ENCODE measurements around the gene SEC22C.
A peak's percentile ranks its signal among the peaks of the same experiment; 100 is the strongest.

SEC22C gene

GRCh38 chr3:42581709-42582473 lies at the start of gene SEC22C:
SEC22C (minus strand) TSS chr3:42581967; CDS start chr3:42569046, 12,921 bp downstream.
- peaks cover 8% of the 10 kb centered on the region for H3K4me1 ChIP-seq (ENCODE audit: control insufficient read depth, insufficient read depth, low read length)
- peak within 1 kb of the TSS; percentile 58 for H3K9ac ChIP-seq (ENCODE audit: low read length)
- H3K36me3 ChIP-seq (ENCODE audit: control insufficient read depth, insufficient read depth, low read length) = no peaks in the 10 kb centered on the region
- no peaks in the 10 kb centered on the region for H3K27me3 ChIP-seq (ENCODE audit: control insufficient read depth, insufficient read depth, low read length)
- peak within 1 kb of the TSS; percentile 83 for H3K4me3 ChIP-seq (ENCODE audit: low read length)
- H3K27ac ChIP-seq (ENCODE audit: low read depth, low read length) = peak within 1 kb of the TSS; percentile 83

GRCh38 chr3:42613462-42613861 lies 31.7 kb upstream of the SEC22C start:
- H3K27ac ChIP-seq (ENCODE audit: low read depth, low read length) = no peak overlapping the region
- H3K4me1 ChIP-seq (ENCODE audit: control insufficient read depth, insufficient read depth, low read length) = peaks cover 2% of the 10 kb centered on the region

GRCh38 chr3:42612928-42613327 lies 31.2 kb upstream of the SEC22C start:
- H3K27ac ChIP-seq (ENCODE audit: low read depth, low read length) = no peak overlapping the region
- peaks cover 5% of the 10 kb centered on the region for H3K4me1 ChIP-seq (ENCODE audit: control insufficient read depth, insufficient read depth, low read length)
- peaks cover 4% of the 10 kb centered on the region for H3K36me3 ChIP-seq (ENCODE audit: control insufficient read depth, insufficient read depth, low read length)
- H3K9ac ChIP-seq (ENCODE audit: low read length) = no peak overlapping the region
- H3K4me3 ChIP-seq (ENCODE audit: low read length) = no peak overlapping the region
- H3K27me3 ChIP-seq (ENCODE audit: control insufficient read depth, insufficient read depth, low read length) = no peaks in the 10 kb centered on the region

More at GRCh38 chr3:42613462-42613861, 31.7 kb upstream of the SEC22C start:
- Histone ChIP-seq H3K27me3 (ENCODE audit: control insufficient read depth, insufficient read depth, low read length) (no peaks in the 10 kb centered on the region), H3K36me3 (ENCODE audit: control insufficient read depth, insufficient read depth, low read length) (peaks cover 4% of the 10 kb centered on the region), H3K9ac (ENCODE audit: low read length) (no peak overlapping the region), H3K4me3 (ENCODE audit: low read length) (no peak overlapping the region)

- H3K9ac ChIP-seq (ENCODE audit: low read length) = no peak overlapping the region
- peaks cover 5% of the 10 kb centered on the region for H3K4me1 ChIP-seq (ENCODE audit: control insufficient read depth, insufficient read depth, low read length)
- no peaks in the 10 kb centered on the region for H3K27me3 ChIP-seq (ENCODE audit: control insufficient read depth, insufficient read depth, low read length)
- H3K27ac ChIP-seq (ENCODE audit: low read depth, low read length) = no peak overlapping the region
- no peak overlapping the region for H3K4me3 ChIP-seq (ENCODE audit: low read length)
- peaks cover 4% of the 10 kb centered on the region for H3K36me3 ChIP-seq (ENCODE audit: control insufficient read depth, insufficient read depth, low read length)
Measured at GRCh38 chr3:42612217-42612616, 30.4 kb upstream of the SEC22C start.

- H3K4me3 ChIP-seq (ENCODE audit: low read length) = no peak overlapping the region
- H3K27ac ChIP-seq (ENCODE audit: low read depth, low read length) = no peak overlapping the region
- no peak overlapping the region for H3K9ac ChIP-seq (ENCODE audit: low read length)
- H3K4me1 ChIP-seq (ENCODE audit: control insufficient read depth, insufficient read depth, low read length) = peaks cover 5% of the 10 kb centered on the region
- H3K27me3 ChIP-seq (ENCODE audit: control insufficient read depth, insufficient read depth, low read length) = no peaks in the 10 kb centered on the region
- peaks cover 4% of the 10 kb centered on the region for H3K36me3 ChIP-seq (ENCODE audit: control insufficient read depth, insufficient read depth, low read length)
Measured at GRCh38 chr3:42610976-42611375, 29.2 kb upstream of the SEC22C start.

- Histone ChIP-seq H3K27ac (ENCODE audit: low read depth, low read length) (no peak overlapping the region), H3K27me3 (ENCODE audit: control insufficient read depth, insufficient read depth, low read length) (no peaks in the 10 kb centered on the region), H3K4me1 (ENCODE audit: control insufficient read depth, insufficient read depth, low read length) (peaks cover 5% of the 10 kb centered on the region), H3K36me3 (ENCODE audit: control insufficient read depth, insufficient read depth, low read length) (peaks cover 4% of the 10 kb centered on the region), H3K4me3 (ENCODE audit: low read length) (no peak overlapping the region), H3K9ac (ENCODE audit: low read length) (no peak overlapping the region)
Measured at GRCh38 chr3:42608581-42608980, 26.8 kb upstream of the SEC22C start.

GRCh38 chr3:42605546-42606173 lies 23.9 kb upstream of the SEC22C start:
- H3K27me3 ChIP-seq (ENCODE audit: control insufficient read depth, insufficient read depth, low read length) = no peaks in the 10 kb centered on the region
- no peak overlapping the region for H3K4me3 ChIP-seq (ENCODE audit: low read length)
- peaks cover 18% of the 10 kb centered on the region for H3K4me1 ChIP-seq (ENCODE audit: control insufficient read depth, insufficient read depth, low read length)
- no peak overlapping the region for H3K27ac ChIP-seq (ENCODE audit: low read depth, low read length)
- H3K36me3 ChIP-seq (ENCODE audit: control insufficient read depth, insufficient read depth, low read length) = peaks cover 2% of the 10 kb centered on the region
- H3K9ac ChIP-seq (ENCODE audit: low read length) = no peak overlapping the region

GRCh38 chr3:42602961-42603360 lies 21.2 kb upstream of the SEC22C start:
- H3K27me3 ChIP-seq (ENCODE audit: control insufficient read depth, insufficient read depth, low read length) = no peaks in the 10 kb centered on the region
- H3K36me3 ChIP-seq (ENCODE audit: control insufficient read depth, insufficient read depth, low read length) = no peaks in the 10 kb centered on the region
- peaks cover 15% of the 10 kb centered on the region for H3K4me1 ChIP-seq (ENCODE audit: control insufficient read depth, insufficient read depth, low read length)
- no peak overlapping the region for H3K9ac ChIP-seq (ENCODE audit: low read length)
- H3K27ac ChIP-seq (ENCODE audit: low read depth, low read length) = no peak overlapping the region
- H3K4me3 ChIP-seq (ENCODE audit: low read length) = no peak overlapping the region

GRCh38 chr3:42601896-42602581 lies 20.3 kb upstream of the SEC22C start:
- no peaks in the 10 kb centered on the region for H3K36me3 ChIP-seq (ENCODE audit: control insufficient read depth, insufficient read depth, low read length)
- no peaks in the 10 kb centered on the region for H3K27me3 ChIP-seq (ENCODE audit: control insufficient read depth, insufficient read depth, low read length)
- peak overlapping the region; percentile 90 for H3K4me3 ChIP-seq (ENCODE audit: low read length)
- H3K9ac ChIP-seq (ENCODE audit: low read length) = no peak overlapping the region
- no peak overlapping the region for H3K27ac ChIP-seq (ENCODE audit: low read depth, low read length)
- H3K4me1 ChIP-seq (ENCODE audit: control insufficient read depth, insufficient read depth, low read length) = peaks cover 15% of the 10 kb centered on the region

GRCh38 chr3:42600958-42601675 lies 19.4 kb upstream of the SEC22C start:
- H3K9ac ChIP-seq (ENCODE audit: low read length) = peak overlapping the region; percentile 29
- no peaks in the 10 kb centered on the region for H3K36me3 ChIP-seq (ENCODE audit: control insufficient read depth, insufficient read depth, low read length)
- H3K4me3 ChIP-seq (ENCODE audit: low read length) = peak overlapping the region; percentile 90
- H3K27ac ChIP-seq (ENCODE audit: low read depth, low read length) = peak overlapping the region; percentile 92
- no peaks in the 10 kb centered on the region for H3K27me3 ChIP-seq (ENCODE audit: control insufficient read depth, insufficient read depth, low read length)
- peaks cover 15% of the 10 kb centered on the region for H3K4me1 ChIP-seq (ENCODE audit: control insufficient read depth, insufficient read depth, low read length)

GRCh38 chr3:42600111-42600957 lies 18.6 kb upstream of the SEC22C start, which contains the start of gene NKTR:
NKTR (plus strand) TSS chr3:42600686; CDS start chr3:42601007, 321 bp downstream.
- peak within 1 kb of the TSS; percentile 99 for H3K9ac ChIP-seq (ENCODE audit: low read length)
- peak within 1 kb of the TSS; percentile 90 for H3K4me3 ChIP-seq (ENCODE audit: low read length)
- H3K27ac ChIP-seq (ENCODE audit: low read depth, low read length) = peak within 1 kb of the TSS; percentile 92
- peaks cover 15% of the 10 kb centered on the region for H3K4me1 ChIP-seq (ENCODE audit: control insufficient read depth, insufficient read depth, low read length)
- no peaks in the 10 kb centered on the region for H3K36me3 ChIP-seq (ENCODE audit: control insufficient read depth, insufficient read depth, low read length)
- H3K27me3 ChIP-seq (ENCODE audit: control insufficient read depth, insufficient read depth, low read length) = no peaks in the 10 kb centered on the region

Measured in rectal smooth muscle tissue (tissue), 1 donor.